ENCODE results near the gene ANXA8. TPM values are rescaled to one million over a fixed set of nuclear protein-coding genes. Genes with fewer than 3 reads are reported as not detected.
A peak's percentile ranks its signal among the peaks of the same experiment; 100 is the strongest.
"Not testable (repeated sequence)": the region's sequence is repeated elsewhere in the genome, so short reads cannot be mapped to it uniquely, and the experiment has no call there.

ANXA8 gene
- total RNA-seq, 1 experiment from 2014 or later = not detected

DNA sequence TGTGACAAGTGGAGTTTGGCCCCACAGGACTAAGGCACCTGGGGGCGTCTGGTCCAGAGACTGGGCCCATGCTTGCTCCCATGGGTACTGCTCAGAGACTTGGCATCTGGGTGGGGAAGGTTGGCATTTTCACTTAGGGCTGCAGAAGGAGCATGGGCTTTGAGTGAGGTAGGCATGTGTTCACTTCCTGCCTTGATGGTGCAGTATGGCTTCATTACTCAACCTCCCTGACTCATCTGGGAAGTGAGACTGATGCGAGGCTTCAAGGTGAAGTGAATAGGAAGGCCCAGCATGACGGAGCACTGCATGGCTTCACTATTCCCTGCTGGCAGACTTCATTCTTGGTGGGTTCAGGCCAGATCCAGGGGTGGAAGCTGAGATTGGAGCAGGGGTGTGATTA lies 11.3 kb downstream of the ANXA8 start:
- H3K9me3 ChIP-seq (replicated peaks); H3K4me1 ChIP-seq; H3K27ac ChIP-seq; H3K36me3 ChIP-seq; H3K27me3 ChIP-seq; DNase-seq; H3K4me3 ChIP-seq: not testable (repeated sequence)

- not testable (repeated sequence) for H3K27ac ChIP-seq; DNase-seq; H3K27me3 ChIP-seq; H3K9me3 ChIP-seq (replicated peaks); H3K4me1 ChIP-seq; H3K4me3 ChIP-seq; H3K36me3 ChIP-seq
Measured at GRCh38 chr10:47472072-47472471, 11.8 kb downstream of the ANXA8 start.

- H3K4me3 ChIP-seq = not testable (repeated sequence)
Measured at GRCh38 chr10:47468731-47469528, 15.0 kb downstream of the ANXA8 start.

GRCh38 chr10:47467957-47468356 lies 16.0 kb downstream of the ANXA8 start:
- DNase-seq; H3K36me3 ChIP-seq; H3K27ac ChIP-seq; H3K4me3 ChIP-seq; H3K27me3 ChIP-seq; H3K4me1 ChIP-seq; H3K9me3 ChIP-seq (replicated peaks): not testable (repeated sequence)

More at GRCh38 chr10:47468731-47469528, 15.0 kb downstream of the ANXA8 start:
- H3K27me3 ChIP-seq; H3K9me3 ChIP-seq (replicated peaks); H3K36me3 ChIP-seq; H3K27ac ChIP-seq; DNase-seq; H3K4me1 ChIP-seq: not testable (repeated sequence)

- DNase-seq; H3K4me1 ChIP-seq; H3K4me3 ChIP-seq; H3K9me3 ChIP-seq (replicated peaks); H3K27ac ChIP-seq; H3K27me3 ChIP-seq; H3K36me3 ChIP-seq: not testable (repeated sequence)
Measured at GRCh38 chr10:47467458-47467857, 16.5 kb downstream of the ANXA8 start.

DNA sequence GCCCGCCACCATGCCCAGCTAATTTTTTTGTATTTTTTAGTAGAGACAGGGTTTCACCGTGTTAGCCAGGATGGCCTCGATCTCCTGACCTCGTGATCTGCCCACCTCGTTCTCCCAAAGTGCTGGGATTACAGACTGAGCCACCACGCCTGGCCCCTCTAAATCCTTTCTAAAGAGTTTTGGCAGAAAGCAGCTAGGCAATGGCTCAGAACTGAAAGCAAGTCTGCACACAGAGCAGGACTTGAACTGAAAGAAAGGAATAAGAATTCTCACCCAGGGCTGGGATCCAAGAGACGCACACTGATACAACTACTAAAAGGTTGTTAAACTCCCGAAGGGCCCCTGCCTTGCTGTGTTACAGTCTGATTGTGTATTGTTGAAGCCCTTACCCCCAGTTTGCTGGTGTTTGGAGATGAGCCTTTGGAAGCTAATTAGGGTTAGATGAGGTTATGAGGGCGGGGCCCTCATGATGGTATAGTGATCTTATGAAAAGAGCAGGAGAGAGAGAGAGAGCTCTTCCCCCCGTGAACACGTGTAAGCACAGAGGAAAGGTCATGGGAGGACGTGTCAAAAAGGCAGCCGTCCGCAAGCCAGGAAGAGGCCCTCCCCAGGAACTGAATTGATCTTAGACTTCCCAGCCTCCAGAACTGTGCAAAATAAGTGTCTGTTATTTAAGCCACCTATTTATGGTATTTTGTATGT lies 18.5 kb downstream of the ANXA8 start:
- DNase-seq; H3K4me1 ChIP-seq; H3K36me3 ChIP-seq; H3K27me3 ChIP-seq; H3K27ac ChIP-seq; H3K9me3 ChIP-seq (replicated peaks); H3K4me3 ChIP-seq: not testable (repeated sequence)

- not testable (repeated sequence) for H3K4me1 ChIP-seq; H3K36me3 ChIP-seq; H3K27ac ChIP-seq; H3K9me3 ChIP-seq (replicated peaks); H3K4me3 ChIP-seq; H3K27me3 ChIP-seq; DNase-seq
Measured at GRCh38 chr10:47462577-47463358, 21.1 kb downstream of the ANXA8 start.

GRCh38 chr10:47461261-47461687 lies 22.6 kb downstream of the ANXA8 start:
- not testable (repeated sequence) for H3K27ac ChIP-seq; H3K27me3 ChIP-seq; H3K4me1 ChIP-seq; H3K36me3 ChIP-seq; H3K4me3 ChIP-seq; H3K9me3 ChIP-seq (replicated peaks)
- DNase-seq = peak; percentile 9 to 23

GRCh38 chr10:47458466-47459154 lies 25.3 kb downstream of the ANXA8 start:
- Histone ChIP-seq H3K27me3 (no peaks in the 10 kb centered on the region), H3K4me3 (no peak overlapping the region), H3K36me3 (no peaks in the 10 kb centered on the region), H3K27ac (no peak overlapping the region), H3K9me3 (replicated peaks) (no peaks in the 10 kb centered on the region), H3K4me1 (no peaks in the 10 kb centered on the region)
- no peak for DNase-seq

GRCh38 chr10:47457826-47458225 lies 26.1 kb downstream of the ANXA8 start:
- H3K27ac ChIP-seq = no peak overlapping the region
- H3K4me1 ChIP-seq = no peaks in the 10 kb centered on the region
- no peaks in the 10 kb centered on the region for H3K9me3 ChIP-seq (replicated peaks)
- no peaks in the 10 kb centered on the region for H3K27me3 ChIP-seq
- no peak for DNase-seq
- no peak overlapping the region for H3K4me3 ChIP-seq
- no peaks in the 10 kb centered on the region for H3K36me3 ChIP-seq

- no peaks in the 10 kb centered on the region for H3K4me1 ChIP-seq
- H3K9me3 ChIP-seq (replicated peaks) = no peaks in the 10 kb centered on the region
- no peaks in the 10 kb centered on the region for H3K36me3 ChIP-seq
- H3K4me3 ChIP-seq = no peak overlapping the region
- H3K27me3 ChIP-seq = no peaks in the 10 kb centered on the region
- no peak for DNase-seq
- no peak overlapping the region for H3K27ac ChIP-seq
Measured at GRCh38 chr10:47457528-47457820, 26.4 kb downstream of the ANXA8 start.

DNA sequence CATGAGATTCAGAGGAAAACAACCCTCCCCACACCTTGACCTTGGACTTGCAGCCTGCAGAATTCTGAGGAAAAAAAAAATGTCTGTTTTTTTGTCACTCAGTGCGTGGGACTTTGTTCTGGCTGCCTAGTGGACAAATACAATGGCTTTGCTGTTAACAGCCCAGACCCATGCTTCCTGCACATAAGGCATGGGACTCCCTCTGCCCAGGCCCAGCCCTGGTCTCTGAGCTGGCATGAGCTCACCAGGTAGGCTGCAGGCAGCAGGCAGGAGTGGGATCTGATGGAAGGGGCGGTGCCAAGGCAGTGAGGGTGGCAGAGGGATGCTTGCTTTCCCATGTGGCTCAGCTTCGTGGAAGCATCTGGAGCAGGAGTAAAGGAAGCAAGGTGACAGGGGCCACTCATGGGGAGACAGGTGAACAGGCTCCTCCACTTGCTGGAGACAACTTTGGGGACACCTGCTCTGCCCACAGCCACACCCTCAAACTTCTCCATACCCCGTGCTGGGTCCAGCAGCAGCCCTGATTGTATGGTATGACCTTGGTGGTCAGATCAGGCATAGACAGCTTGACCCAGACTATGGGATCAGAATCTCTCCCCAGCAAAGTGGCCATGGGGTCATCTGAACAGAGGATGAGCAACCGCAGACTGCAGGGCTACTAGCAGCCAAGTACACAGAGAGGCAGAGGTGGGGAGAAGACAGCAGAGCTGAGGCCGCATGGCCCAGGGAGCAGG lies 27.0 kb downstream of the ANXA8 start:
- Histone ChIP-seq H3K27ac (no peak overlapping the region), H3K9me3 (replicated peaks) (no peaks in the 10 kb centered on the region), H3K27me3 (no peaks in the 10 kb centered on the region), H3K4me1 (no peaks in the 10 kb centered on the region), H3K36me3 (no peaks in the 10 kb centered on the region), H3K4me3 (no peak overlapping the region)
- DNase-seq = no peak

DNA sequence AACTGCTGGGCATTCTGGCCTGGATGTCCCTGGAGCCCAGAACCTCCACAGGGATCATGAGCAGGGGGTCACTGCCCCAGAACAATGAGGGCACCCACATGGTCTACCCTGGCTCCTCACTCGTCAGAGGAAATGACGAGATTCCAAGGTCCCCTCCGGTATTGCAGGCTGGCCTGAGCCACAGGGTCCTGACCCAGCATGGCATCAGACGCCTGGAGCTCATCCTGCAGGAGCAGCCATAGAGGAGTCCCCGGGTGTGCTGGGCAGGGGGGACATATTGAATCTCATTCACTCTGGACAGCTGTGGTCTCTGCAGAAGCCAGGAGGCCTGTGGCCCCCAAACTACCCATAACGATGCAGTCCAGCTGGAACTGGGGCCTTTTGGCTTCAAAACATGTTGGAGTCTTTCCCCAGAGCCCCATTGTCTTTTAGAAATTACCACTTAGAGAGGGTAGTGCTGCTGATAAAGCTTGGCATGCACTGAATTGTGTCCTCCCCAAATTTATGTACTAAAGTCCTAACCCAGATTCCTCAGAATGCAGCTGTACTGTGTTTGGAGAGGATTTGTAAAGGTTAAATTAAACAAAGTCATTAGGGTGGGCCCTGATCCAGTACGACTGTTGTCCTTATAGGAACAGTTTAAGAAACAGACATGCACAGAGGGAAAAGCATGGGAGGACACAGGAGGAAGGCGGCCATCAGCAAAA lies 27.7 kb downstream of the ANXA8 start:
- Histone ChIP-seq H3K4me1 (no peaks in the 10 kb centered on the region), H3K27ac (no peak overlapping the region), H3K36me3 (no peaks in the 10 kb centered on the region), H3K4me3 (no peak overlapping the region), H3K27me3 (no peaks in the 10 kb centered on the region), H3K9me3 (replicated peaks) (no peaks in the 10 kb centered on the region)
- no peak for DNase-seq
